OCI-LY7 (cell line): ENCODE results near the gene SAPCD2.

ENCODE experiments used
- CTCF ChIP-seq: fragments of 200-600 bp; sonication (generic); conservative IDR thresholded peaks from 2 replicates; pipeline ENCODE4 v1.5.1; 2014; ENCODE audit warnings: mild to moderate bottlenecking, antibody characterized with exemption, low read length, moderate library complexity, mixed read lengths
- EZH2phosphoT487 ChIP-seq: fragments of 200-600 bp; sonication (generic); IDR thresholded peaks from 2 replicates; pipeline ENCODE4 v1.6.1; 2018; ENCODE audit warnings: low read depth, borderline replicate concordance, mild to moderate bottlenecking, mixed run types, antibody characterized with exemption, low read length, moderate library complexity, mixed read lengths

GRCh38 chr9:137107982-137108381, 37.6 kb upstream of the SAPCD2 start:
- TF ChIP-seq CTCF (no peak), EZH2phosphoT487 (no peak)
